ENCODE data around the gene TAS1R3.

Gene TAS1R3

DNA sequence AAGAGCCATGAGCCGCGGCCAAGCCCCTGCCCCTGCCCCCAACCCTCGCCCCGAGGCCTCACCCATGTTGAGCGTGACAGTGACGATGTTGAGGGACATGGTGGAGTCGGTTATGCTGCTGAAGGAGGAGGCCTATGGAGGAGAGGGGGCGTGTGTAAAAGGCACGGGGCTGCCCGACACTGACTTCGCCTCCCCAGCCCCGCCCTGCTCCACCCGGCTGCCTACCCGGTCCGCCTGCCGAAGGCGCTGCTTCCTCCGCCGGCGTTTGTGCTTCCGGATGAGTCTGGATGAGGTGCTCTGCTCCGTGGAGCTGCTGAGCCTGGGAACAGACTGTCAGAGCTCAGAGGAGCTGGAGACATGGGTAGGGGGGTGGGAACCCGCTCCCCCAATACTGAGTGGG is 9.1 kb downstream of the TAS1R3 start:
- DNase-seq (ENCODE audit: low read depth in 2 of 2): no peak

DNA sequence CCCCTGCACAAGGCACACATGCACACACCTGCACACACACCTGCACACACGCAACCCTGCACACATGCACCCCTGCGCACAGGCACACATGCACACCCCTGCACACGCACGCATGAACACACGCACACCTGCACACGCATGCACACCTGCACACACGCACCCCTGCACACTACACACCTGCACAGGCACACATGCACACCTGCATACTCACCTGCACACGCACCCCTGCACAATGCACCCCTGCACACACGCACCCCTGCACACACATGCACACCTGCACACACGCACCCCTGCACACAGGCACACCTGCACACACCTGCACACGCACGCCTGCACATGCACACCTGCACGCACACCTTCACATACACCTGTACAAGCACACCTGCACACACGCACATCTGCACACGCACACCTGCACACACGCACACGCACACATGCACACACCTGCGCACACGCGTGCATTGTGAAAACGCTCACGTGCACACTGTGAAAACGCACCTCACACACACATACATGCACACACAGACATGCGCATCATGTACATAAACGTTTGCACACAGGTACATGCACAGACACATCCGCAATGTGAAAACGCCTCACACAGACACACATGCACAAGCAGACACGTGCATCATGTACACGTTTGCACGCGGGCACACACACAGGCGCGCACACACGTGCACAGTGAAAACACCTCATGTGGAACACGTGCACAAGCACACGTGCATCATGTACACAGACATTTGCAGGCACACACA is 9.9 kb downstream of the TAS1R3 start:
- DNase-seq (ENCODE audit: low read depth in 2 of 2): no peak

GRCh38 chr1:1341549-1342021 is 10.5 kb downstream of the TAS1R3 start:
- no peak for DNase-seq (ENCODE audit: low read depth in 2 of 2)

DNA sequence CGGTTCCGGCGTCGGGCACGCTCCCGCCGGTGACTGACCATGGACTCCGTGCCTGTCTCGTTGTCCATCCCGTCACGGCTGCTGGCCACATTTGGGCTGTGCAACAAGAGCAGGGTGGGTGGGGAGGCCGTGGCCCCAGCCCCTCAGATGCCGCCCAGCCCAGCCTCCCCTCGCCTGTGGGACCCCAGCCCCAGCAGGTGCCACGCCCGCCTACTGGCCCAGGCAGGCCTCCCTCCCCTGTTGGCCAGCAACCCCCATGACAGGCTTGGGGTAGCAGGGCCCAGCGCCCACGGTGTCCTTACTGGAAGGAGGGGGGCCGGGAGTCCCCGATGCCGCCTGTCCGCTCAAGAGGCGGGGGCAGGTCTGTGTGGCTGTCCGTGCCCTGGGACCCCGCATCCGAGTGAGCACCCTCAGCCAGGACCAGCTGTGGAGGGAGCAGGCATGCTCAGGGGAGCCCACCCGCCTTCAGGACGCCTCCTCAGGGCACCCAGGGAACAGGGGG is 11.0 kb downstream of the TAS1R3 start:
- no peak for DNase-seq (ENCODE audit: low read depth in 2 of 2)

GRCh38 chr1:1342584-1343115 is 11.6 kb downstream of the TAS1R3 start:
- DNase-seq (ENCODE audit: low read depth in 2 of 2): no peak

- DNase-seq (ENCODE audit: low read depth in 2 of 2): no peak
These were observed 12.8 kb downstream of the TAS1R3 start for GRCh38 chr1:1343811-1344421.

DNA sequence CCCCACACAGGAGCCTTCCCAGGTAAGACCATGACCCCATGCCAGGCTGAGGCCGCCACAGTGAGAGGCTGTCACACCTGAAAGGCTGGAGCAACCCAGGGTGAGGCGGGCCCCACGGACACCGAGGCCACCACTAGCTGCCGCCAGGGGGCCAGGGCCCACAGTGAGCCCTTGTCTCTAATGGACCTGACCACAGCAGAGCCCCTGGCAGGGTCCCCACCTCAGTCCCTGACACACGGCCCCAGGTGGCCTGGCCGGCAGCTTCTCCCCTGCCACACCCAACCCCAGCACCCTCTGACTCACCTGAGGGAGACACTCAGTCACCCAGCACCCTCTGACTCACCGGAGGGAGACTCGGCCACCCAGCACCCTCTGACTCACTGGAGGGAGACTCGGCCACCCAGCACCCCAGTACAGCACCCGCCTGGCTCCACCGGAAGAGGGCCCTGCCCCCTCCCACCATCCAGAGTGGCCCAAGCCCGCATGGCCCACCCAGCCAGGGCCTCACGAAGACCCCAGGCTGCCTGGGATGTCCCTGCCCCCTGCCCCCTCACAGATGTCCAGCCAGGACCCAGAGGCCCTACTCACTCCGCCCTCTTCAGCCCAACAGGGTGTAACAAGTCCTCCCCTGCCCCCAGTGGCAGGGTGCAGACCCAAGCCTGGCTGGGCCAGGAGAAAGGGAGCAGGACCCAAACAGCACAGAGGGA is 13.7 kb downstream of the TAS1R3 start:
- no peak for DNase-seq (ENCODE audit: low read depth in 2 of 2)

- DNase-seq (ENCODE audit: low read depth in 2 of 2): no peak
These were observed 14.3 kb downstream of the TAS1R3 start for GRCh38 chr1:1345384-1345783.

GRCh38 chr1:1345860-1346500 is 14.9 kb downstream of the TAS1R3 start:
- DNase-seq (ENCODE audit: low read depth in 2 of 2): no peak

DNA sequence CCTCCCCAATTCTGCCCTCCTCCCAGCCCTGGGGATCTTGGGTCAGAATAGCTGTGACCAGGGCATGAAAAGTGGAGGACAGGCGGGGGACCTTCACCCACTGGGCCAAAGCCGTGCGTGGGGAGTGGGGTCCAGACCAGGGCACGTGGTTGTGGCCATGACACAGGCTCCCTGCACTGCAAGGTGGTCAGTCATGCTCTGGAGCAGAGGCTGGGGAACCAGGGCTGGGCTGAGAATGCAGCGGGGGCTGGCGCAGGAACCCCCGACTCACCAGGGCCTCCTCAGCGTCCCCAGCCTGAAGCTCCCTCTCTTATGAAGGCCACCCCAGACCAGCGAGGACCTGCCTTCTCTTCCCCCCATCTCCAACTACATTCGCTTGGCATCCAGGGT is 15.4 kb downstream of the TAS1R3 start:
- no peak for DNase-seq (ENCODE audit: low read depth in 2 of 2)

GRCh38 chr1:1347026-1347595 is 16.0 kb downstream of the TAS1R3 start:
- DNase-seq (ENCODE audit: low read depth in 2 of 2): no peak

DNA sequence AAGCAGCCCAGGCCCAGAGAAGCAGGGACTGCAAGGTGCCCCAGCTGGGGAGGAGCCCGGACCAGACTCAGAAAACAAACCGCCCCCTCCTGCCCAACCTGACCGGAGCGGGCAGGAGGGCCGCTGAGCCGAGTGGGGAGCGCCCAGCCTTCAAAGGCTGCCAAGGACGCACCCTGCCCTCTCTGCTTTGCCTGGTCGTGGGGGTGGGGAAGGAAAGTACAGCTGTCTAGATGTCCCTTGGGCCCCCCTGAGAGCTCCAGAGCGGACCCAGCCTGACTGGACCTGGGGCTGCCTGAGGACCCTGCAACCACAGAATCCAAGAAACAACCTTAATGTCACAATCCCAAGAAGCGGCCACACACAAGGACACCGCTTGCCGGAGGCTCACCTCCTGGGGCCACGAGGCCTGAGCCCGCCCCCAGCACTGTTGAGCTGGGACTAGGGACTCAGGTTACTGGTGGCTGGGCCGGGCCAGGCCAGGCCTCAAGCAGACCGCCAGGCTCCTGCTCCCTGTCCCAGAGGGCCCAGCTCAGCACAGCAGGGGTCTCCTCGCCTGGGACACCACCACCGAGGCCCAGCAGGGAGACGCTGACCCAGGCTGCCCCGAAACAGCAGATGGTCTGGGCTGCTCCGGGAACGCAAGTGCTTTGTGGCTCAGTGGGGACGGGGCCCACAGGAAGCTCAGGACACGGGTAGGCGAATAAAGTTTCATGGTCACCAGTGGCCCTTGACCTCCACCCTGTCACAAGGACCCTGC is 16.8 kb downstream of the TAS1R3 start:
- no peak for DNase-seq (ENCODE audit: low read depth in 2 of 2)

DNA sequence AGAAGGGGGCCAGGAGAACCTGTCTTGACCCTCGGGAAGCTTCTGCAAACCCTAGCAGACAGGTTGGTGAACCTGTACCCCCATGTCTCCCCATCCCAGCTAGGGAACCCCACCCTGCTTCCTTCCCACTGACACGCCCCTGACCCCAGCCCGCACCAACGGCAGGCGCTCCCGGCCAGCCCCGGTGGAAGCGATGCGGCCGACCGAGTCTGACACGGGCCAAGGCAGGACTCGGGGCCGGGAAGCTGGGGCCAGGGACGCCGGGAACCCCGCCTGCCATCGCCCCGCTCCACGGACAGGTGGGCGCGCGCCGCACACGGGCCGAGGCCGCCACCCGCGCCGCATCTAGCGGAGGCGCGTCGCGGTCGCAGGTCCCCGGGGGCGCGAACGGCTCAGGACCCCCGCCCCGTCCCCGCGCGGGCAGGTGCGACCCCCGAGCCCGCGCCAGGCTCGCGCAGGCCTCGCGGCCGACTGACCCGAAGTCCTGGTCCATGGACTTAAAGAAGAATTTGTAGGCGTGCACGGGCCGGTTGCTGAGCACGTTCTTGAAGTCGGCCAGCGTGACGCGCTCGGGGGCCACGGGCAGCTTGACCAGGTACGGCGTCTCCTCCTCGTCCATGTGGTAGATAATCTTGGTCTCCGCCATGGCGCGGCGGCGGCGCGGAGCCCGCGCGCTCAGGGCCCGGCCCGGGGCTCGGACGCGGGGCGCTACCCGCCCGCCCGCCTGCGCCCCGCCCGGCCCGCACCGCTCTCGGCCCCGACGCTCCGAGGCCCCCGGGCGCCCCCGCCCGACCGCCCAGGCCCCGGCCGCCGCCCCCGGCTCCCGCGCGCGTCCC is 17.6 kb downstream of the TAS1R3 start:
- DNase-seq (ENCODE audit: low read depth in 2 of 2): no peak

GRCh38 chr1:1349256-1350012 is 18.4 kb downstream of the TAS1R3 start, which contains the start of gene DVL1:
Gene DVL1 (minus strand): TSS chr1:1349418. CDS start chr1:1349065, 353 bp downstream.
- peak; percentile 23 to 53 for DNase-seq (ENCODE audit: low read depth in 2 of 2)

DNA sequence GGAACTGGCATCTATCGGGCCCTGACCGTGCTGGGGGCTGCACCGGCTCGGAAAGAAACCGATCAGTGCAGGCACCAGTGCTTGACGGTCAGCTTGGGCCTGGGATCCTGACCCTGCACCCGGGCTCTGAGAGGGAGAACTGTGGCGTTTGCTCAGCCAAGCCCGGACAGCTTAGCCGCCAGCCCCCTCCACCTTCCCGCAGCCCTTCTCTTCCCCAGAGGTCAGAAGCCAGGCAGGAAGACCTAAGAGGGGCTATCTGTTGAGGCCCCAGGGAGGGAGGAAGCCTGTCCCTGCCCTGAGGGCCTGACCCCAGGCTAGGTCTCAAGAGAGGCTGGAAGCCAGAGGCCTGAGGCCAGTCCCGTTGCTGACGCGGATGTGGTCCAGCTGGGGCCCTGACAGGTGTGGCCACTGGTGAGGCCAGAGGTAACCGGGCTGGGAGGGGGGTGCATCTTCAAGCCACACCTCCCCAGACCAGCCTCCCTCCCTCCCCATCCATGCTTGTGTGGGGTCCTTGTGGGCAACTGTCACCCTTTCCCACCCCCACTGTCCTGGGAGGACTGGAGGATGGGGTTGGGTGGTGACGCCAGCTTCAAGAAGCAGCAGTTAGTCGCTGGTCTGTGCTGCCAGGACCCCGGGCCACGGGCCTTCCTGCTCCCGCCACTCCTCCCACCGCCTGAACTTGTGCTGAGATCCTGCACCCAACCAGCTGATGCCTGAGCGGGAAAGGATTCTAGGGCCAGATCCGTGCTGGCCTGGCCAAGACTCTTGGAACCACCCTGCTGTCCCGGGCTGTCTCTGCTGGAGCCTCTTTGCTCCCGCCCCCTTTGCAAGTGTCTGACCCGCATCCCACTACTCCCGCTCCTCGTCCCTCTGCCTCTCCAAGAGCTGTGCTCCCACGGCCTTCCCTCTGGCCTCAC is 20.7 kb downstream of the TAS1R3 start:
- no peak for DNase-seq (ENCODE audit: low read depth in 2 of 2)

DNA sequence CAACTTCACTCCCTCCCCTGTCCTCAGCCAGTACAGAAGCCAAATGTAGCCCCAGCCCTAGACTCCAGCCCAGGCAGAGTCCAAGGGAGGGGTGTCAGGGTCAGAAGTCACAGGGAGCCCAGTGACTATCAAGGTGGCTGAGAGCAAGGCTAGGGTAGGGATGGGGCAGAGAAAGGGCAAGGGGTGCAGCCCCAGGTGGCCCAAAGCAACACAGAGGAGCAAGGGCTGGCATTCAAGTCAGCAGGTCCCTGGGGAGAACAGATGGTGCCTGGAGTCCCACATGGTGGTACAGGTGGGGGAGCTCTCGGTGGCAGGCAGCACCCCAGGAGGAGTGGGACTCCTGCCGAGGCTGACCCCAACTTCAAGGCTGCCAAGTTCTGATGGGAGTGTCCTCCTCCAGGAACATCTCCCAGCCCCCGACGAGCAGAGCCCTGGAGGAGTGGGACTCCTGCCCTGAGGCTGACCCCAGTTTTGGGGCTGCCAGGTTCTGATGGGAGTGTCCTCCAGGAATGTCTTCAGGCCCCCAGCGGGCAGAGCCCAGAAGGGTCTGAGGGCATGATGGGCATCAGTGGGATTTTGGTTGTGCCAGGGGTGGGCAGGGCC is 21.8 kb downstream of the TAS1R3 start:
- DNase-seq (ENCODE audit: low read depth in 2 of 2): no peak

DNA sequence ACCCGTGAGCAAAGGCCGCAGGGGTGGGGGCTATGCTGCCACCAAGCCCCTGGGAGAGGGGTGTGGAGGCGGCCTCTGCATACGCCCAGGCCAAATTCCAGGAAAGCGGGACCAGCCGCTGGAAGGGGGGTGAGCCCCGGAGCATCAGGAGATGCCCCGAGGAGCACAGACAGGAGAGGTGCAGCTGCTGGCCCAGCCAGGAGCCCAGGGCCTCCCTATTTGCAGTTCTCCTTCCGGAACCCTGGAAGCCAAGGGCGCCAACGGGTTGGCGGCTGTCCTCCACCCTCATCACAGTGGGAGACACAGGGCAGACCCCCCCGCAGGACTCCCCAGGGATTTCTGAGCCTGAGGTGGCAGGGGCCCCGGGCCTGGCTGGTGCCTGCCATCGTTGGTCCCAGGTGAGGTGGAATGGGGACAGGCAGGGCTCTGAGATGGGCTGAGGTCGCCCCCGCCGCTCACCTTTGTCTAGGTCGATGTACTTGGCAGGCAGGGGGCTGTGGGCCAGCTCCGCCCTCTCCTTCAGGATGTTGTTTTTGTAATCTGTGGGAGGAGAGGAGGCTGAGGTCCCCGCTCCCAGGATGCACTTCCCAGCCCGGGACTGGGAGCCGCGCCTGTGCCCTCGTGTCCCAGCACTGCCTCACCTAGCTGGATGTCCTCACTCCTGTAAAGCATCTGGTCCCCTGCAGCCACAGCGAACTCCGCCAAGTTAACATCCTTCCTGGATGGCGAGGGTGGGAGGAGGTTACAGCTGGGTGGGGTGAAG is 22.5 kb downstream of the TAS1R3 start:
- no peak for DNase-seq (ENCODE audit: low read depth in 2 of 2)

Data from stimulated activated CD8-positive, alpha-beta memory T cell treated with anti-CD3 and anti-CD28 coated beads, Interleukin-2, amount 100 ng/mL, for 1 hour (primary cell).